NCI-H2107 treated with DMSO at 0.1 percent for 48 hours (cell line): ENCODE data around the gene NAV2.
"Not testable (repeated sequence)": the region's sequence is repeated elsewhere in the genome, so short reads cannot be mapped to it uniquely, and the experiment has no call there.

Source experiments
- DNase-seq: peaks from one replicate; lab custom pipeline; 2025; ENCODE audit not compliant: unreplicated experiment; lab: John Stamatoyannopoulos, UW

The NAV2 gene

GRCh38 chr11:19987331-19987801, 274.7 kb downstream of the NAV2 start:
- DNase-seq = no peak

GRCh38 chr11:19988598-19988997, 276.0 kb downstream of the NAV2 start:
- DNase-seq = no peak

- no peak for DNase-seq
Observed at GRCh38 chr11:19989191-19989590, 276.6 kb downstream of the NAV2 start.

- no peak for DNase-seq
Observed at GRCh38 chr11:19992162-19992561, 279.5 kb downstream of the NAV2 start.

GRCh38 chr11:19992998-19993397, 280.4 kb downstream of the NAV2 start:
- DNase-seq = no peak

- DNase-seq = no peak
Observed at GRCh38 chr11:19994672-19995071, 282.0 kb downstream of the NAV2 start.

- no peak for DNase-seq
Observed at GRCh38 chr11:19995145-19995544, 282.5 kb downstream of the NAV2 start.

GRCh38 chr11:19996571-19996970, 283.9 kb downstream of the NAV2 start:
- DNase-seq = no peak

GRCh38 chr11:20000022-20000350, 287.3 kb downstream of the NAV2 start:
- DNase-seq = no peak

GRCh38 chr11:20000351-20001134, 287.9 kb downstream of the NAV2 start:
- peak; percentile 66 for DNase-seq

GRCh38 chr11:20002312-20003216, 289.9 kb downstream of the NAV2 start:
- no peak for DNase-seq

- peak; percentile 53 for DNase-seq
Observed at GRCh38 chr11:20003351-20003750, 290.7 kb downstream of the NAV2 start.

GRCh38 chr11:20004866-20005265, 292.2 kb downstream of the NAV2 start:
- DNase-seq = no peak

- DNase-seq = no peak
Observed at GRCh38 chr11:20005747-20006146, 293.1 kb downstream of the NAV2 start.

- DNase-seq = not testable (repeated sequence)
Observed at GRCh38 chr11:20006618-20007017, 294.0 kb downstream of the NAV2 start.

GRCh38 chr11:20007386-20007785, 294.7 kb downstream of the NAV2 start:
- DNase-seq = no peak

- DNase-seq = no peak
Observed at GRCh38 chr11:20008190-20008870, 295.7 kb downstream of the NAV2 start.

- DNase-seq = no peak
Observed at GRCh38 chr11:20008871-20009644, 296.4 kb downstream of the NAV2 start.

GRCh38 chr11:20010156-20010850, 297.7 kb downstream of the NAV2 start:
- no peak for DNase-seq

- DNase-seq = peak; percentile 52
Observed at GRCh38 chr11:20010851-20011225, 298.2 kb downstream of the NAV2 start.
